ENCODE data around the gene POMP. TPM values are rescaled to one million over a fixed set of nuclear protein-coding genes. Genes with fewer than 3 reads are reported as not detected.

POMP gene
- total RNA-seq, 1 experiment from 2014 or later, result 102 TPM

GRCh38 chr13:28657784-28658538 lies 969 bp upstream of the POMP start:
- Mint-ChIP-seq H3K9me3 (no peaks in the 10 kb centered on the region), H3K27ac (peak overlapping the region; percentile 2 to 93 (median 14); a peak in 5 of 7 replicates), H3K36me3 (ENCODE audit: insufficient read depth in 1 of 3, low read depth in 3 of 3) (peaks cover 5 to 22% (median 18%) of the 10 kb centered on the region in 3 experiments; a peak in 6 of 7 replicates), H3K4me1 (peaks cover 33 to 34% of the 10 kb centered on the region in 2 experiments), H3K27me3 (ENCODE audit: low read depth) (no peaks in the 10 kb centered on the region), H3K4me3 (peak overlapping the region; percentile 96 to 98)
- H2BK120ac ChIP-seq (ENCODE audit: low read depth, low read length, poor library complexity, severe bottlenecking), result no peak overlapping the region
- no peak overlapping the region for H3K4ac ChIP-seq (ENCODE audit: low read depth, low read length)
- peaks cover 3% of the 10 kb centered on the region; the same call in 1 of the 2 replicates for H3K4me1 ChIP-seq (ENCODE audit: insufficient read depth, low read length)
- no peak overlapping the region for H3K27ac ChIP-seq (ENCODE audit: insufficient read length, low read depth, low read length)
- no peaks in the 10 kb centered on the region for H4K20me1 ChIP-seq (ENCODE audit: control insufficient read depth, insufficient read depth, insufficient read length)
- H2BK15ac ChIP-seq (ENCODE audit: low read depth, low read length), result no peak overlapping the region
- H3K23me2 ChIP-seq (ENCODE audit: insufficient read length, low read depth, low read length, poor library complexity, severe bottlenecking), result peaks cover 3% of the 10 kb centered on the region
- H4K5ac ChIP-seq (ENCODE audit: insufficient read length, low read depth, low read length), result no peak overlapping the region
- no peak overlapping the region for H2BK12ac ChIP-seq (ENCODE audit: insufficient read length, low read depth, low read length)
- no peak for TF ChIP-seq CTCF (conservative IDR thresholded peaks at IDR 0.05)
- H2AK5ac ChIP-seq (ENCODE audit: insufficient read length, low read length), result no peak overlapping the region
- H3K56ac ChIP-seq (ENCODE audit: insufficient read length, low read depth, low read length), result no peak overlapping the region
- H4K91ac ChIP-seq (ENCODE audit: insufficient read length, low read depth, low read length), result no peak overlapping the region
- no peak overlapping the region for H3K18ac ChIP-seq (ENCODE audit: insufficient read length, low read depth, low read length)
- peaks cover 34% of the 10 kb centered on the region for H3K79me2 ChIP-seq (ENCODE audit: insufficient read depth, low read length)
- no peak overlapping the region for H3K14ac ChIP-seq (ENCODE audit: insufficient read depth, low read length)
- no peak overlapping the region for H2BK5ac ChIP-seq (ENCODE audit: insufficient read length, low read length)
- no peaks in the 10 kb centered on the region for H3K9me3 ChIP-seq (ENCODE audit: control insufficient read depth, low read depth, low read length)
- WGBS (ENCODE audit: extremely low coverage, insufficient read length, low lambda C conversion rate), result no CpG with 5 or more reads among the region's 12 CpGs
- H3K23ac ChIP-seq (ENCODE audit: insufficient read length, low read depth, low read length), result no peak overlapping the region
- H2BK20ac ChIP-seq (ENCODE audit: low read depth, low read length, poor library complexity, severe bottlenecking), result no peak overlapping the region
- H3K4me2 ChIP-seq (ENCODE audit: insufficient read depth, insufficient read length, low read length), result peak overlapping the region; percentile 91
- no peaks in the 10 kb centered on the region for H3K27me3 ChIP-seq (ENCODE audit: insufficient read depth, low read length)
- no peak overlapping the region for H2AFZ ChIP-seq (ENCODE audit: low read length)
- DNase-seq, result no peak
- H4K8ac ChIP-seq (replicated peaks; ENCODE audit: insufficient read length, low read depth, low read length), result no peak overlapping the region
- H3K9ac ChIP-seq (ENCODE audit: extremely low read depth, insufficient read length, low read length), result peak overlapping the region; percentile 91
- H3T11ph ChIP-seq (ENCODE audit: low read length), result no peak overlapping the region
- peaks cover 19% of the 10 kb centered on the region for H3K79me1 ChIP-seq (ENCODE audit: insufficient read depth, low read depth, low read length, poor library complexity, severe bottlenecking)

Measured in H9 (cell line).